Measurements from ENCODE around the gene PNPLA6. TPM values are rescaled to one million over a fixed set of nuclear protein-coding genes. Genes with fewer than 3 reads are reported as not detected.

The PNPLA6 gene
- total and polyA plus RNA-seq, 2 of the 13 experiments (the other 11 are each of a cell fraction or from before 2014, with no cell fraction given): 24.9 to 28.2 TPM

DNA sequence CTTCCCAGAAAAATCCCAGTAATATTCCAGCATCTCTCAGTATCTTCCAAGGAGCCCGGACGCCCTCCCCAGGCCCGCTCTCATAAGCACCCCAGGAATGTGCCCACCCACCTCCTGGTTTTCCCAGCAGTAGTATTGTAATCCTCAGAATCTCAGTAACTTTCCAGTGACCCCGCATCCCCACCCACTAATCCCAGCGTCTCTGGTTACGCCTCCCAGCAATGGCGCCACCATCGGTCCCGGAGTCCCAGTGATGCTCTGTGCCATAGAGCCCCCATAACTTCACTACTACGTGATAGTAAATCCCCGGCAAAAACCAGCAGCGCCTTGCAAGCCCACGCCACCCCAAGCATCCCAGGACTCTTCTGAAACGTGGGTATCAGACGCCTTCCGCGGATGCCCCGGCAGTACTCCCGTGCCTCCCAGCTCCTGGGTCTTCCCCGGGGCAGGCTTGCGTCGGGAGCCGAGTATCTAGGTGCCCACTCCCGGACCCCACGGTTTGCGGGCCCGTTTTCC lies 928 bp upstream of the PNPLA6 start (continued):
- TF ChIP-seq, protein P1, sequence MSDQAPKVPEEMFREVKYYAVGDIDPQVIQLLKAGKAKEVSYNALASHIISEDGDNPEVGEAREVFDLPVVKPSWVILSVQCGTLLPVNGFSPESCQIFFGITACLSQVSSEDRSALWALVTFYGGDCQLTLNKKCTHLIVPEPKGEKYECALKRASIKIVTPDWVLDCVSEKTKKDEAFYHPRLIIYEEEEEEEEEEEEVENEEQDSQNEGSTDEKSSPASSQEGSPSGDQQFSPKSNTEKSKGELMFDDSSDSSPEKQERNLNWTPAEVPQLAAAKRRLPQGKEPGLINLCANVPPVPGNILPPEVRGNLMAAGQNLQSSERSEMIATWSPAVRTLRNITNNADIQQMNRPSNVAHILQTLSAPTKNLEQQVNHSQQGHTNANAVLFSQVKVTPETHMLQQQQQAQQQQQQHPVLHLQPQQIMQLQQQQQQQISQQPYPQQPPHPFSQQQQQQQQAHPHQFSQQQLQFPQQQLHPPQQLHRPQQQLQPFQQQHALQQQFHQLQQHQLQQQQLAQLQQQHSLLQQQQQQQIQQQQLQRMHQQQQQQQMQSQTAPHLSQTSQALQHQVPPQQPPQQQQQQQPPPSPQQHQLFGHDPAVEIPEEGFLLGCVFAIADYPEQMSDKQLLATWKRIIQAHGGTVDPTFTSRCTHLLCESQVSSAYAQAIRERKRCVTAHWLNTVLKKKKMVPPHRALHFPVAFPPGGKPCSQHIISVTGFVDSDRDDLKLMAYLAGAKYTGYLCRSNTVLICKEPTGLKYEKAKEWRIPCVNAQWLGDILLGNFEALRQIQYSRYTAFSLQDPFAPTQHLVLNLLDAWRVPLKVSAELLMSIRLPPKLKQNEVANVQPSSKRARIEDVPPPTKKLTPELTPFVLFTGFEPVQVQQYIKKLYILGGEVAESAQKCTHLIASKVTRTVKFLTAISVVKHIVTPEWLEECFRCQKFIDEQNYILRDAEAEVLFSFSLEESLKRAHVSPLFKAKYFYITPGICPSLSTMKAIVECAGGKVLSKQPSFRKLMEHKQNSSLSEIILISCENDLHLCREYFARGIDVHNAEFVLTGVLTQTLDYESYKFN (CRISPR knock-in tag; conservative IDR thresholded peaks at IDR 0.05): no peak; the same call in 1 of the 2 replicates
- TF ChIP-seq ZNF619 (CRISPR knock-in tag; IDR thresholded peaks at IDR 0.05): no peak
- peak; percentile 58; the same call in 1 of the 2 replicates for TF ChIP-seq CCDC6 (CRISPR knock-in tag; IDR thresholded peaks at IDR 0.05)
- TF ChIP-seq TAF1 (CRISPR knock-in tag; IDR thresholded peaks at IDR 0.05): peak; percentile 24; the same call in 1 of the 2 replicates
- peak; percentile 41; the same call in 1 of the 2 replicates for TF ChIP-seq SP5 (CRISPR knock-in tag; IDR thresholded peaks at IDR 0.05; ENCODE audit: borderline replicate concordance, low read depth)
- peak; percentile 43; the same call in 1 of the 2 replicates for TF ChIP-seq RXRB (CRISPR knock-in tag; IDR thresholded peaks at IDR 0.05; ENCODE audit: borderline replicate concordance)
- TF ChIP-seq HNF4G (IDR thresholded peaks at IDR 0.05; ENCODE audit: borderline replicate concordance, low read depth, low read length): no peak
- TF ChIP-seq HNF4G (CRISPR knock-in tag; IDR thresholded peaks at IDR 0.05; ENCODE audit: borderline replicate concordance, low read depth): no peak
- TF ChIP-seq KLF9 (CRISPR knock-in tag; IDR thresholded peaks at IDR 0.05; ENCODE audit: low read depth): no peak
- no peak for TF ChIP-seq EHMT2 (IDR thresholded peaks at IDR 0.05; ENCODE audit: borderline replicate concordance, low read depth, low read length)
- TF ChIP-seq, protein P2, sequence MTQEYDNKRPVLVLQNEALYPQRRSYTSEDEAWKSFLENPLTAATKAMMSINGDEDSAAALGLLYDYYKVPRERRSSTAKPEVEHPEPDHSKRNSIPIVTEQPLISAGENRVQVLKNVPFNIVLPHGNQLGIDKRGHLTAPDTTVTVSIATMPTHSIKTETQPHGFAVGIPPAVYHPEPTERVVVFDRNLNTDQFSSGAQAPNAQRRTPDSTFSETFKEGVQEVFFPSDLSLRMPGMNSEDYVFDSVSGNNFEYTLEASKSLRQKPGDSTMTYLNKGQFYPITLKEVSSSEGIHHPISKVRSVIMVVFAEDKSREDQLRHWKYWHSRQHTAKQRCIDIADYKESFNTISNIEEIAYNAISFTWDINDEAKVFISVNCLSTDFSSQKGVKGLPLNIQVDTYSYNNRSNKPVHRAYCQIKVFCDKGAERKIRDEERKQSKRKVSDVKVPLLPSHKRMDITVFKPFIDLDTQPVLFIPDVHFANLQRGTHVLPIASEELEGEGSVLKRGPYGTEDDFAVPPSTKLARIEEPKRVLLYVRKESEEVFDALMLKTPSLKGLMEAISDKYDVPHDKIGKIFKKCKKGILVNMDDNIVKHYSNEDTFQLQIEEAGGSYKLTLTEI (CRISPR knock-in tag; conservative IDR thresholded peaks at IDR 0.05): no peak
- TF ChIP-seq, protein P3, sequence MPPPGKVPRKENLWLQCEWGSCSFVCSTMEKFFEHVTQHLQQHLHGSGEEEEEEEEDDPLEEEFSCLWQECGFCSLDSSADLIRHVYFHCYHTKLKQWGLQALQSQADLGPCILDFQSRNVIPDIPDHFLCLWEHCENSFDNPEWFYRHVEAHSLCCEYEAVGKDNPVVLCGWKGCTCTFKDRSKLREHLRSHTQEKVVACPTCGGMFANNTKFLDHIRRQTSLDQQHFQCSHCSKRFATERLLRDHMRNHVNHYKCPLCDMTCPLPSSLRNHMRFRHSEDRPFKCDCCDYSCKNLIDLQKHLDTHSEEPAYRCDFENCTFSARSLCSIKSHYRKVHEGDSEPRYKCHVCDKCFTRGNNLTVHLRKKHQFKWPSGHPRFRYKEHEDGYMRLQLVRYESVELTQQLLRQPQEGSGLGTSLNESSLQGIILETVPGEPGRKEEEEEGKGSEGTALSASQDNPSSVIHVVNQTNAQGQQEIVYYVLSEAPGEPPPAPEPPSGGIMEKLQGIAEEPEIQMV (CRISPR knock-in tag; IDR thresholded peaks at IDR 0.05; ENCODE audit: low read depth): no peak
- TF ChIP-seq SMARCC2 (IDR thresholded peaks at IDR 0.05): no peak
- no peak for TF ChIP-seq SMC3 (IDR thresholded peaks at IDR 0.05; ENCODE audit: low read length)
- TF ChIP-seq MIER2 (CRISPR knock-in tag; IDR thresholded peaks at IDR 0.05): no peak
- peak; percentile 70 for TF ChIP-seq PITX1 (CRISPR knock-in tag; IDR thresholded peaks at IDR 0.05)
- TF ChIP-seq KMT2A (CRISPR knock-in tag; IDR thresholded peaks at IDR 0.05): no peak
- 0 out of 2 replicates have a peak, but pooled peaks have one; percentile 55 for TF ChIP-seq ZFP90 (CRISPR knock-in tag; IDR thresholded peaks at IDR 0.05; ENCODE audit: borderline replicate concordance)
- 0 out of 2 replicates have a peak, but pooled peaks have one; percentile 12 for TF ChIP-seq ZNF232 (CRISPR knock-in tag; IDR thresholded peaks at IDR 0.05; ENCODE audit: borderline replicate concordance)
- TF ChIP-seq AGO2 (optimal IDR thresholded peaks at IDR 0.05; ENCODE audit: low read depth, low read length): peak; percentile 2
- peak; percentile 29; the same call in 1 of the 2 replicates for TF ChIP-seq ZNF501 (CRISPR knock-in tag; IDR thresholded peaks at IDR 0.05)
- TF ChIP-seq, protein P4, sequence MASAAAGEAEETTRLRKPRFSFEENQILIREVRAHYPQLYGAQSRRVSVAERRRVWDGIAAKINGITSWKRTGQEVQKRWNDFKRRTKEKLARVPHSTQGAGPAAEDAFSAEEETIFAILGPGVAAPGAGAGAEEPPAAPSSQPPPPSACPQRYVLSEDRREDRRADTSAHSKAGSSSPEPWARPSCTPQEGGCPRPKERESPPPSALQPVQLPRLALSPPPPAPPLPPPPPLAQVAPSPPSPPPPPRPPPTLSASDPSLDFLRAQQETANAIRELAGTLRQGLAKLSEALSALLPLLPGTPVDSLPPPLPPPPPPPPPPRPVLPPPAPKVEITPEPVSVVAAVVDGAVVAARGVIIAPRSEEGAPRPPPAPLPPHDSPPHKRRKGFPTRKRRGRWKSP (CRISPR knock-in tag; IDR thresholded peaks at IDR 0.05): peak; percentile 57

Measured in HepG2 (cell line).